GM19035 (cell line): ENCODE measurements around the gene HOXC9.
"Not testable (repeated sequence)": the region's sequence is repeated elsewhere in the genome, so short reads cannot be mapped to it uniquely, and the experiment has no call there.

Source experiments
- ATAC-seq: cut with Tn5 transposase; IDR thresholded peaks from one replicate; pipeline ENCODE4 v1.9.1; 2021; ENCODE audit not compliant: unreplicated experiment

HOXC9 gene

DNA sequence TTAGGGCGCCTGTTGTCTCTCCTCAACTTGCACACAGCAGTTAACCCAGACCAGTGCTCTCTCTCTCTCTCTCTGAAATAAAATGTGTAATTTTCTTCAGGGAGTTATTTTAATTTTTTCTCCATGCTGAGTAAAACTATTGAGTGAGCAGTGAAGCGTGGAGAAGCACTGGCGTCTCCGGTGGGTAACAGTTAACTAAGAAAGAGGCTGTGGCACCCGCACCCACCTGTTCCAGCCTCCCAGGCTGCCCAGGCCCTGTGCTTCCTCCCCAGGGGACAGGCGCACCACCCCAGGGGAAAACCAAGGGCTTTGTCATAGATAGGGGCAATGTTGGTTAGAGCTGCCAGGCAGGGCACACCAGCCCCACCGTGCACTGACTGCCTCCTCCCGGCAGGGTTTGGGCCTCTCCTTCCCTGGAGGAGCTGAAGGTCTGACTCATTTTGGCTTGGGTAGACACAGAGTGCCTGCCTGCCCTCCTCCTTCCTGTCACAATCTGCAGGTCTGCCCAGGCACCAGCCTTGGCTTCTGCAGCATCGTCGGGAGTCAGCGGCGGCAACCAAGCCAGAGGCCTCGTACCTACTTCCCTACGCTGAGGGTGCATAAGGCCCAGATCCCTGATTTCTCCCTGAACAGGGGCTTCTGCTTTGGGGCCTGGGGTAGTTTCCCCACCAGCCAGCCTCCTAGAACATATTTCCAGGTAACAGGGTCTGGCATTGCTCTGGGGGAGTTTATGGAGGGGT, 36.8 kb downstream of the HOXC9 start:
- no peak for ATAC-seq

DNA sequence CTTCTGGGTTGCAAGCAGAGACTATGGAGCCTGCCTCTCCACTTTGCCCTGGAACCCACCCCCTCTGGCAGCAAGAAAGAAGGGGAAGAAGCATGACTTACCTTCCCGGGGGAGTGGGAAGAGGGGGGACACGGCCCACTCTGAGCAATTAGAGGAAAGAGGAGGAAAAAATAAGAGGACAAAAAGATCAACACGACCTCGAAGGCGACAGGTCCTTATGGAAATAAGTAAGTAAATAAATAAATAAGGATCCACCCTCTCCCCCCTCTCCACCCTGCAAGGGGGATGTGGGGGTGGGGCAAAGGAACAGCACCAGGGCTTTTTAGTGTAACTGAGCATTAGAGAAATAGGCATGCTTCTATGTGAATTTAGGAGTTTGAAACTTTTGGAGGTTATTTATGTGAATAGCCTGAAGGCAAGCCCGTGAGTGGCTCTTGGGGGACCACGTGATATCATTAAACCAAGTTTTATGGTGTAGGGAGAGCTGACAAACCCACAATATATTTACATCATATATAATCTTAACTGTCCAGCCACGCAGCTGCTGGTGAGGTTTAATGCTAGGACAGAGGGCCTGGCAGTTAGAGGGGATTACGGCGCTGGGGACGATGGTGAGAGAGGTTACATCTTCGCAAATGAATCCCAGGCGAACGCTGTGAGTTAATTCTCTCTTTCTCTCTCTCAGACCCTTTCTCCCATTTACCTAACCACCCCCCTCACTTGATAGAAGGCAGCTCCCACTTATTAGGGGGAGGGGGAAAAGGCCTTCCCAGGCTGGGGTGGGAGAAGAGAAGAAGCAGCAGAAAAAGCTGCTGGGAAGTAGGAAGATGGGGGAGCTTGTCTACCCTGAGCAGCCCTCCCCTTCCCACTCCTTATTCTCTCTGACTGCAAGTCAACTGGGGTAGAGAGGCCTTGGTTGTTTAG, 37.7 kb downstream of the HOXC9 start:
- ATAC-seq, result no peak

DNA sequence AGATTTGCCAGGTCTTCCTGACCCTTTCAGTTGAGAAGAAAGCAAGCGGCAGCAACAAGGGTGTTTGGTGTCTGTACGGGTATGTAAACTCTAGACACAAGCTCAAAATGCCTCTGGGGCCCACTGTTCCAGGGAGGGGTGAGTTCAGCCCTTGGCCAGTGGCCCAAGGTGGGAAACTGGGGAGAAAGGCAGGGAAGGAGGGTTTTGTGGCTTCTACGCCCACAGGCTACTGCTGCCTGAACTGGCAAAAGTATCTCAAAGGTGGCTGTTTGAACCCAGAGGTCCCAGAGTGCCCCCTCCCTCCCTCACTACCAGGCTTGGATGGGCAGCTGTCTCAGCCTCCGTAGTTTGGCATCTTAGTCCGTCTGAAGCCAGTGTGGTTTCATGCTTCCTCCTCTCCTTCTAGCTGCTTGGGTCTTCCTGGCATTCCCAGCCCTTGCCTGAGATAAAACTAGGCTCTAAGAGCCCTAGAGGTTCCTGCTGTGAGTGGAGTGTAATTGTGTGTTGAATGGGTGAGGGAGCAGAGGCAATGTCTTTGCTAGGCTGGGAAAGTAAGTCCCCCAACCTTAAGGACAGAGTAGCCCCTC, 38.4 kb downstream of the HOXC9 start:
- ATAC-seq, result no peak

DNA sequence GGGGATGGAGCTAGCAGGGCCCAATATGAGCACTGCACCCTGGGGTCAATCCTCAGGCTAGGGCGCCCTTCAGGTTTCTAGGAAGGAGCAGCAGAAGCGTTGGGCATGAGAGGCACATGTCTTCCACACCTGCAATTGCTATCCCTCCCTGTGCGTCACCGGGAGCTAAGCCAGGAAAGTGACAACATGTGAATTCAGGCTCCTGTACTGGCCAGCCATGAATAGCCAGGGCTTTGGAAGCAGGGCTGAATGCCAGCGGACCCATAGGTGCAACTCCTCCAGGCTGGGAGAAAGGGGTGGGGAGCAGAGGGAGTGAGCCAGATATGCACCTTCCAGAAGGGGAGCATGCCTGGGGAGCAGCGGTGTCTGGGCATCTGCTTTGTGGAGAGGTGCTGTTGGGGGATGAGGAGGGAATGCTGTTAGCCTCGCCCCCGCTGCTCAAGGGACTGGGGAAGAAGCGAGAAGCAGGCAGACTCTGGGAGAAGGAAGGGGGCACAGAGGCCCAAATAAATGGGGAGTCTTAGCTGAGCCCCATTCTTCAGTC, 39.0 kb downstream of the HOXC9 start:
- no peak for ATAC-seq

DNA sequence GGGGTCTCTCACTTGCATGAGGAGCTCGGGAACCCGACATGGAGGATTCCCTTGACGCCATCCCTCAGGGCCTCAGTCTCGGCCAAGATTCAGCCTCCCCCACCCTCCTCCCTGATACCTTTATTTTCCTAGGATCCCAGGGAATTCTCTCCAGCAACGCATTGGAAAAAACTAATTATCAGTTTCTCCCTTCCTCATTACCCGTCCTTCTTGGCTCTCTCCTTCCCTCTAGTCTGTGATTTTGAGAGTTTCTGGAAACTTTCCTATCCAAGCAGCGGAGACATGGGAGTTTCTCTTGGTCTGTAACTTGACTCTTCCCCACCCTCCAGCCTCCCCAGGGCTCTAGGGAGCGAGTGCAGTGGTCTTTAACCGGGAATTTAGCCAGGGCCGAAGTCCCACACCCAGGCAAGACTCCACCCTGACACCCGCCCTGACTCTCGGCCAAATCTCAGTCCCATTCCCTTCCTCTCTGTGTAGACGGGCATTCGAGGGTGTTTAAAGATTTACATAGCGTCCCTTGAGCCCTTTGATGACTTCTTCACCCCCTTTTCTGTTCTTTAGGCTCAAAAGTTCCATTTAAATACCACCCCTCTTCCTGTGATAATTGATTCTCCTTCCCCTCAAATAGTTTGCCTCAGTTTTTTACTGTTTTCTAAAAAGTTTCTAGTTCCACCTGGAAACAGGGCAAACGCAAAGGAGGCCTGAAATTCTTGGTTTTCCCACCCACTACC, 39.6 kb downstream of the HOXC9 start:
- no peak for ATAC-seq

DNA sequence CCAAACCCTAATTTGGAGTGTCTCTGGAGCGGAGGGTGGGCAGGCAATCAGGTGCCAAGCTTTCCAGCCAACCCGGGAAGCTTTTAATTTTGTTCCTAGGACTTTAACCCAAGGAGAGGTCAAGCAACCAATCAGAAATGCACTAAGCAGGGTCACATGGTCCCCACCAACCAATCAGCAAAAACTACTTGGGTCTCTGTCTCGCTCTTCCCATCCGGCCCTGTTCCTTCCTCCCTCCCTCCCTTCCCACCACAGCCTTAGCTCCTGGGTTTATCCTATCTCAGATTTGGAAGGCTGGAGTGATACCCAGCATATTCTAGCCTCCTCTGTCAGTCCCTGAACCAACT, 40.2 kb downstream of the HOXC9 start:
- ATAC-seq, result no peak

DNA sequence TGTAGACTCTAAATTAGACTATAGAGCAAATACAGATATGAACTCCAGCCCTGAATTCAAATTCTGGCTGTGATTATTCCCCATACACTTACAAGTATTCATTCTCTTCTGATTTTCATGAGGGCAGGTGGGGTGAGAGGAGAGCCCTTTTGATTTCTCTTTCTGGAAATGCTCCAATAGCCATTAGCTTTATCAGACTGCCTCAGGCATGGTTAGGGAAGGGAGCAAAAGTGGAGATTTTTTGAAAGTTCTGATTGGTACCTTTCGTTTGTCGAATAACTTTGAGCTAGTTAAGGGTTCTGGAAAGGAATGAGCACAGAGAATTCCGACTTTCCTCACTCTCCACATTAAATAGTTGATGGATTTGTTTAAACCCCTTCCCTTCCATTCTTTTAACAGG, 40.7 kb downstream of the HOXC9 start:
- ATAC-seq, result no peak

DNA sequence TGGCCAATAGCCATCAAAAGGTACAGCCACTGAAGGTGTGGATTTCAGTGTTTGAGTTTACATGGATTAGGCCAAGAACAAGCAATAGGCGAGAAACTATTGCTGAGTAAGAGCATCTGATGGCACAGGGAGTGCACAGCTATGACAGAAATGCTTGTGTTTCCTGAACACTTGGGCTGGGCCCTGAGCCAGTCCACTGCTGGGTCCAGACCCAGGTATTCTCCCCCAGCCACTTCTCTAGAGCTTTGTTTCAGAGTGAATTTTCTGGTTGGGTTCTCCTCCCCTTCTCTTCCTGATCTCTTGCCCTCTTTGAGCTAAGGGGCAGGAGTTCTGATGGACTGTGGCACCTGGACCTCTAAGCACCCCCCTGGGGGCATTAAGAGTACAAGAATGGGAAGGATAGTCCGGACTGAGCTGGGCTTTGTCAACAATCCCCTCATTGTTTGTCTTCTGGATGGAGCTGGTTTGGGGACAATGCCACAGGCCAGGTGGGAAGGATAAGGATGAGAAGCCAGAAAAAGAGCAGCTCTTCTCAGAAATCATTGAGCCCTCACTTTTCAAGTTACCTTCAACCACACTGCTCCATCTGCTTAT, 41.2 kb downstream of the HOXC9 start:
- ATAC-seq, result no peak

DNA sequence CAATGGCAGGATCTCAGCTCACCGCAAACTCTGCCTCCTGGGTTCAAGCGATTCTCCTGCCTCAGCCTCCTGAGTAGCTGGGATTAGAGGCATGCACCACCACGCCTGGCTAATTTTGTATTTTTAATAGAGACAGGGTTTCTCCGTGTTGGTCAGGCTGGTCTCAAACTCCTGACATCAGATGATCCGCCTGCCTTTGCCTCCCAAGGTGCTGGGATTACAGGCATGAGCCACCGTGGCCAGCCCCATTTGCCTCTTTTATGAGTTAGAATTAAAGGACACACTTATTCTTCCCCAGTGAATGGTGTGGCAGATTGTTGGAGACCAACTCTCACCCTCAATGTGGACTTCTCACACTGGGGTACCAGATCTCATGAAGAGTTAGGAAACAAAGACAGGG, 42.1 kb downstream of the HOXC9 start:
- not testable (repeated sequence) for ATAC-seq

DNA sequence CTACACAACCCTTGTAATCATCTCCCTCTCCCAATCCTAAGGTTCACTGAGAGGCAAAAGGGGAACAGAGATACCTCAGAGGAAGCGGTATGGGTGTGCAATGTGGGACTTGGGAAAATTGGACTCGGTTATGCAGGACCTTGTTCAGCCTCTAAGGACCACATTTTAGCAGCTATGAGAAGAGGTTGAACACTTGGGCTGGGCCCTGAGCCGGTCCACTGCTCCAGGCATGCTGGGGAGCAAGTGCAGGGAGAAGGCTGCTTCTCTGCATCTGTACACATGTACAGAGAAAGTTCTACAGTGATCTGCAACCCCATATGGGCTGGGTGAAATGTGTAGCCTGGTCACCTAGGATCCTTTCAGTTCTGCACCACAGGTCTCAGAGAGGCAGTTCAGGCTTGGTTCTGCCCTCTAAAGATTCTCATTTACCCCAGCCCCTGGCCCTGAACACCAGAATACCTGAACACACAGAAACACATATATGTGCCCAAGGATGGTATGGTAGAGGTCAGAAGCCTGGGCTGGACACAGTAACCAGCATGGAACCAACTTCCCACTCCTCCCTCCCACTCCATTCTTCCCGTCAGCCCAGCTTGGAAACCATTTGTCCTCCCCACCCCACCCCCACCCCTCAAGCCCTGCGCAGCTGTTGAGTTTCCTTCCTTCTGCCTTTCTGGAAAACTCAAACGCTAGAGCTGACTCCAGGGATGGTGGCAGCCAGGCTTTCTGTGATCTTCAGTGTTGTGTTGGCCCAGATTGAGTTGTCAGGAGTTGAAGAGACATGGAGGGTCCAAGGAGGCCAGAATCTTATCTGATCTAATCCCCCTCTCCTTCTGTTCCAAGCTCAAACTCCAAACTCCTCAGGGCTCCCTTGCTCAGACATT, 43.3 kb downstream of the HOXC9 start:
- no peak for ATAC-seq

DNA sequence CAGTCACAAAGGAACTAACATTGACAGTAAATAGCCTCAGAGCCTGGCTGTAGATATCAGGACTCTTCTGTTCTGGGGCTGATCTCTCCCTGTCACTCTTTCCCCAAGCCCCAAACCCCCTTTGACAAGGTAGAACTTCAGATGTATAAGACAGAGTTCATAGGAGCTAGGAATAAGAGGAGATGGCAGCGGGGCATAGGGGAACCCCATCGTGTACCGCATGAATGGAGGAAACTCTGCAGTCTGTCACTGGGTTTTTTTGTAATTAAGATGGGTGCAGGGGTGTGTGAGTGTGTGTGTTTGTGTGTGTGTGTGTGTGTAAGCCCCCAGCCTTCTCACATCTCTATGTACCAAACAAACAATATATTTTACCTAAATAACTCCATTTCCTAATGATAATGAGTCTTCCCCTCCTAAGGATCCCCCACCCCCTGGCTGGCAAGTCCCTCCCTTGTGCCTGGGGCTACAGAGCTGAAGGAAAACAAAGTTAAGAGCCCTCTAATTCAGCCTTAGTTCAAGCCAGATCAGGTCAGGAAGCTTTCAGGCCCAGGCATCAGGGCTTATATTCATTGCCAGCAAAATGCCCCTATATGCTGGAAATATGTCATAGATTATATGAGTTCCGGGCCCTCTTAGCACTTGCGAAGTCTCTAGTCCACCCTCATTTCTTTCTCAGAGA, 44.6 kb downstream of the HOXC9 start:
- ATAC-seq, result no peak

DNA sequence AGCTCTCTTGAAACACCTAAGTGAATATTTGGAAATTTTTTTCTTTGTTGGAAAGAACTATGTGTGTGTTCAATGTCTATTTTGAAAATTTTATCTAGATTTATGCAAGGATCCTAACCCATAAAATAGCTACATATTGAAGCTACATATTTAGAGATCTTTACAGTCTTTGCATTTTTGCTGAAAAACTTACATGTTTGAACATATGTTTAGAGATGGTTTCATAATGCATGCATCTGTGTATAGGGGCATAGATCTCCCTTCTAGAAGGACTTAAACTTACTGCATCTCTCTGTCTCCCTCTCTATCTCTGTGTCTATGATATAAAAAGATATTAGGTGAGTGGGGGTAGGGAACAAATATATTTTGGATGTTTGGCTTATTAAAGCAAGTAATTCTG, 45.4 kb downstream of the HOXC9 start:
- ATAC-seq, result no peak

DNA sequence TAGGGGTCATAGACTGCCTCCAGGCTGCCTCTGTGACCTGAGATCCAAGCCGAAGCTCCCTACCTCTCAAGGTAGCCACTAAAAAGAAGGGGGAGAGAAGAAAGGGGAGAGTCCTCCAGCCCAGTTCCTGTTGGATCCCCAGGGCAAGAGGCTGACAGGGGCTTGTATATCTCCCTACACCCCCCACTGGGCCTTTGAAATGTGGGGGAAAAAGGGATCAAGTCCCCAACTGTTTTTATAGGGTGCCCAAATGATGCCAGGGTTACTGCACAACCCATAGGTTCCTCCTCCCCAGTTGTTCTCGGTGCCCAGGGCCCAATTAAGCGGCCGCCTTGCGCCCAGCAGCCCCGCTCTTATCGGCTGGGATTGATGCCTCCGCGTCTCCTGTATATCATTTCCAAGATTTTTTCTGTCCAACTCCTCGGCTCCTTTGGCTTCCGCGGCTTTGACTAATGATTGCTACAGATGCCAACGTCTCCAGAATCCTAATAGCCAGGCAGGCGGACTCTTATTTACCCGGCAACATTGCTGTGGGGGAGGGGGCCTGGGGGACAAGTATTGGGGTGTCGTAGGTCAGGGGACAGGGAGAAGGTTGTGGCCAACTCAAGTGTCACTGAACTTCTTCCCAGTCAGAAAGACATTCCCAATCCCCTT, 46.0 kb downstream of the HOXC9 start:
- ATAC-seq, result no peak

DNA sequence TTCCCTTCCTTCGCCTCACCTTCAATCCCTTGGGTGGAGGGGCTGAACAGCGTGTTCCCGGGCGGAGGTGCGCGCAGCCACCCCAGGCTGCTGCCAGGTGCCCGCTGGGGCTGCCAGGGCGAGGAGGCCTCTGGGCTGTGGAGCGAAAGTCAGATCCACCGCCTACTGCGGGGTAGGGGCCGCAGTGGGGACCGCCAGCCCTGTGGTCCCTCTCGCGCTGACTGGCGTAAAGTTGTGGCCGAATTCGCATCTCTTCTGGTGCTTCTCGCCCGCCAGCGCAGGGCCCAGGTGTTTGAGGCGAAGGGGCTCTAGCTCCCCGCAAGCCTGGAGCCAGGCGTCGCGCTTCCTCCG, 46.8 kb downstream of the HOXC9 start:
- ATAC-seq, result no peak

DNA sequence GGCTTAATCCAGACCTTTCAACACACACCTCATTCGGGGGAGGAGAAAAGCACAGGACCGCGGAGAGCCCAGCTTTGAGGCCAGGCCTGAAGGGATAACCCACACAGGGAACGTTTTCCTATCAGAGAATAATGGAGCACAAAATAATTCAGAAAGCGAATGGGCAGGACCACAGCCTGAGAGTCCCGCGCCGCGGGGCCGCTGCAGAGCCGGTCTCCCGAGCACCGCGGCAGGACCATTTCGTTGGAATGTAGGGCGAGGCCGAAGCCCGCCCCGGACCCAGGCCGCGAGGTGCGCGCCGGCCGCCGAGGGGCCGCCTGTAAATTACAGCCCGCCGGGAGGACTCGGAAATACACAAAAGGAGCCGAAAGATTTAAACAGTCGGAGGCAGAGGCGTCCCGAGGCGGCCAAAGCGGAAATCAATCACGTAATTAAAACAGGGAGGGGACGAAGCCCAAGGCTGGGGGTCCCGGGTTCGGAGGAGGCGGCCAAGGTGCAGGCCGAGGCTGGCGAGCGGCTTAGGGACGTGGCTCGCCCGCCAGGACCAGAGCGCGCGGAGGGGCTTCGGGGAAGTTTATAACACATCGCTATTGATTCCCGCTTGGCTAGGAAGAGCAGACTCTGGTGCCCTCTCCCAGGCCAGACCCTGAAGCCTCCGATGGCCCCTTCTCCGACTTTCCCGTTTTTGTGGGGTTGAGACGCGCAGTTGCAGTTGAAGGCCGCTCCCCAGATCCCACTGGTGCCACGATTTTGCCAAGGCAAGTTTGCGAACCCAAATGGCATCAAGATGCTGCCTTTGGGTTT, 47.4 kb downstream of the HOXC9 start:
- no peak for ATAC-seq

DNA sequence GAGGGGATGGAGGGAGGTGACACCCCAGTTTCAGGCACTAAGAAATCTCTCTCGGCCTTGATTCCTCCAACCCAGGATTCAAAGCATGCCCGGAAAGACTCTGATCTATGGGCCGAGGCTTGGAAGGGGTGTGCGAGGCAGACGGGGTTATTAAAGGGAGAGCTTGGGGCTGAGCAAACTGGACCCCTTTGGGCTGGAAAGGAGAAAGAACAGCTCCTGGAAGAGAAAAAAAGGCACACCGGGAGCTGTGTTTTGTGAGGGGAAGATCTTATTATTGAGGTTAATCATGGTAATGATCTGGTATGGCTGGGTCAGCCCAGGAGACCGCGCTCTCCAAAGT, 48.0 kb downstream of the HOXC9 start:
- ATAC-seq, result no peak

DNA sequence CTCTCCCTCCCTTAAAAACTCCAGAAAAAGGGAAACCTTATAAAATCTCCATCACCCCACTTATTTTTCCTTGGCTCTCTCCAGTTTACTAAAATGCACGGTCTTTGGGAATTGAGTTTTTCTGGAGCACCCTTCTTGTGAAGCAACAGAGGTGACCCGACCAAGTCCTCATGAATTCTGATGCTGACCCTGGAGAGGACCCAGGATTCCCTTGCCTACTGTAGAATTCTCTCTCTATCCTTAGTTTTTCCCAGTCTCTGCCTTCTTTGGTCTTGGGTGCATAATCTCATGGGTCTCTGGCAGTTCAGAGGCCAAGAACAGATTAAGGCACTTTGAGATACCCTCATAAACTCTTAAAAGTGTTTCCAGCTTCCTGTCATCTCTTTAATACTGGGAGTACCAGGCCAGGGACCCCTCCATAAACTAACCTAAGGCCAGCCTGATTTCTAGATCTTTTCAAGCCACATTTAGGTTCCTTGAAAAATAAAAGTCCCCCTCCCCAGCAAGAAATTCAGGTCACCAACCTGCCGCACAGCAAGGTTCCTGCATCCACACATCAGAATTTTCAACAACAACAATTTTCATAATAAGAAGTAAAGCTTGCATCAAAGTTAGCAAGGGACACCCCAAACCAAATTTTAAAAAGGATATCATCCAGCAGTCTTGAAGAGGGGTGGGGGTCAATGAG, 48.6 kb downstream of the HOXC9 start:
- no peak for ATAC-seq
